HG03108 (cell line): Measurements from ENCODE around the gene GPR84.
"Not testable (repeated sequence)": the region's sequence is repeated elsewhere in the genome, so short reads cannot be mapped to it uniquely, and the experiment has no call there.

Experiments used
- ATAC-seq: cut with Tn5 transposase; IDR thresholded peaks from one replicate; pipeline ENCODE4 v1.9.1; 2021; ENCODE audit warnings: moderate library complexity; ENCODE audit not compliant: unreplicated experiment

GPR84 gene

DNA sequence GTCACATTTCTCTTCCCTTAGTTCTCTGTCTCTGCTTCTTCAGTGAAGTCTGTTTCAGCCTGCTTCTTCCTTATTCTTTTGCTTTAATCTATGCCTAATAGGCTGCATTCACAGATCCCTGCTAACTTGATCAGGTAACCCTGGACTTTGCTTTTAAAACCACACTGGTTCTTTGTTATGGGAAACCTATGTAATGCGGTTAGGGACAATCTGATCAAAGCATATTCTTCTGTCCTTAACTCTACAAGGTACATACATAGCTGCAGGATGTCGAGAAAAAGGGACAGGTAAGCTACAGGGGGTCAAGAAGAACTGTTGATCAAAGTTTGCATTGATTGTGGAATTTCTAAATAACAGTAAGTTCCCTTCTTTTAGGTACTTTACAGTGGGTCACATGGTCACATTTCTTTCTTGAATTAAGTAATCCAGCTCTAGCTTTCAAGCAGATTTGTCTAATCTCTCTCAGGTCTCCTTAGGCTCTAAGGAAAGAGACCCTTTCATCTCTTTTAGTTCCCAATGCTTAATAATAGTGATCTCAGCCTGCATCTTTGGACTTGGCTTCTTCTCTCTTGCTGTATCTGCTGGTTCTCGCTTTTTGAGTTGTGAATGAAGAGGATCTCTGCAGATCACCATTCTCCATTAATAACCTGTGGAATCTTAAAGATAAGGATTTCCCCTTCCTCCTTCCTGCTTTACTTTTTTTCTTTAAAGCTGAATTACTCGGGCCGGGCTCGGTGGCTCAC is 35.5 kb downstream of the GPR84 start:
- ATAC-seq = no peak

DNA sequence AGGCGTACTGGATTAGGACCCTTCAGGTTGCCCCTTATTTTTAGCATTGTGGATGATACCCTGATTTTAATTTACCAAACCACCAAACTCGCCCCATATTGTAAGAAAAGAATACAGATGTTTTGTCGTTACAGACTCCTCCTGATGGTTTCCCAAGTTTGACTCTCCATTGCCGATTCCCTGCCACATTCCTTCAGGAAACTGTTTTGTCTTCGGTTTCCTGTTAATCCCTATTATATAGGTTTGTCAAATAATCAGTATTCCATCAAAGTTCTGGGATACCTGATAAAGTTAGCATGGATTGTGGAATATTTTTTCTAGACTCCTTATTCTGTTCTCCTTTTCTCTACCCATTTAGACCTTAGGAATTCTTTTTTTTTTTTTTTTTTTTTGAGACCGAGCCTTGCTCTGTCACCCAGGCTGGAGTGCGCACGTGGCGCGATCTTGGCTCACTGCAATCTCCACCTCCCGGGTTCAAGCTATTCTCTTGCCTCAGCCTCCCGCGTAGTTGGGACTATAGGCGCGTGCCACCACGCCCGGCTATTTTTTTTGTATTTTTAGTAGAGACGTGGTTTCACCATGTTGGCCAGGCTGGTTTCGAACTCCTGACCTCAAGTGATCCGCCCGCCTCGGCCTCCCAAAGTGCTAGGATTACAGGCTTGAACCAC is 38.7 kb downstream of the GPR84 start:
- not testable (repeated sequence) for ATAC-seq

- peak; percentile 99 for ATAC-seq
These were observed 39.5 kb downstream of the GPR84 start, which contains the start of gene COPZ1 for GRCh38 chr12:54324617-54325441. TSS of gene COPZ1 (plus strand) at chr12:54325131. CDS start at chr12:54325164, 33 bp downstream.

- no peak for ATAC-seq
These were observed 42.9 kb downstream of the GPR84 start for GRCh38 chr12:54321363-54321762.
